Central memory CD4-positive, alpha-beta T cell (primary cell): ENCODE data around the gene ZBTB40.

Experiments
- DNase-seq: peaks from one replicate; pipeline ENCODE4 v3.0.0; 2022

Gene ZBTB40

DNA sequence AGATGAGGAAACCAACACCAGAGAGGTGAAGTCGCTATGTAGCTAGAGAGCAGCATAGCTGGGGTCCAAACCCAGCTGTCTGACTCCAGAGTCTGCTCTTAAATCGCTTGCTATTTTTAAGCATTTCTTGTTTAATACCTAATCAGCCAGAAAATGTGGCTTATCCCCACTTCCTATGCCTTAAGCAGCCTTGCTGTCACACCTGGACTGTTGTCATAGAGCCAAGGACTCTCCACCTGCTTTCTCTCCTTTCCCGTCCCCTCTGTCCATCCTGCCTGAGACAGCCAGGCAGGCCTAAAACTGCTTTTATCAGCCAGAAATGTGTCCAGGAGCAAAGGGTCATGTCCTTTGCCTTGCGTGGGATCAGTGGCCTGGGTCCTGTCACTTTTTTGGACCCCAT is 83.3 kb downstream of the ZBTB40 start:
- no peak for DNase-seq

DNA sequence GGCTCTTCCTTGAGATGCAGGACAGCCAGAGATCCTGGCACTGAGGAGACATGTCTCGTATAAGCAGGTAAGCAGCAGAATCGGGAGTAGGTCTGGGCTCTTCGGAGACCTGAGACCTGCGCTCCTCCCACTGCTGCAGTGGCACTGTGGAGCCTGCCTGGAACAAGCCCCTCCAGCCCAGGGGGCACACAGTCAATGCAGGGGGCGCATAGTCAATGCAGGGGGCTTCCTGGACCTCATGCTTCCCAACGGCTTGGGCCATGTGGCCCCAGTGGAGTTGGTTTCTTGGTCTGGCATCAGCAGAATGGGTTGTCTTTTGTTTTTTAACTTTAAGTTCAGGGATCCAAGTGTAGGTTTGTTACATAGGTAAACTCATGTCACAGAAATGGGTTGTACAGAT is 83.7 kb downstream of the ZBTB40 start:
- no peak for DNase-seq

GRCh38 chr1:22536506-22536905 is 84.9 kb downstream of the ZBTB40 start:
- DNase-seq = no peak

- no peak for DNase-seq
These were observed 85.9 kb downstream of the ZBTB40 start for GRCh38 chr1:22537441-22538139.

DNA sequence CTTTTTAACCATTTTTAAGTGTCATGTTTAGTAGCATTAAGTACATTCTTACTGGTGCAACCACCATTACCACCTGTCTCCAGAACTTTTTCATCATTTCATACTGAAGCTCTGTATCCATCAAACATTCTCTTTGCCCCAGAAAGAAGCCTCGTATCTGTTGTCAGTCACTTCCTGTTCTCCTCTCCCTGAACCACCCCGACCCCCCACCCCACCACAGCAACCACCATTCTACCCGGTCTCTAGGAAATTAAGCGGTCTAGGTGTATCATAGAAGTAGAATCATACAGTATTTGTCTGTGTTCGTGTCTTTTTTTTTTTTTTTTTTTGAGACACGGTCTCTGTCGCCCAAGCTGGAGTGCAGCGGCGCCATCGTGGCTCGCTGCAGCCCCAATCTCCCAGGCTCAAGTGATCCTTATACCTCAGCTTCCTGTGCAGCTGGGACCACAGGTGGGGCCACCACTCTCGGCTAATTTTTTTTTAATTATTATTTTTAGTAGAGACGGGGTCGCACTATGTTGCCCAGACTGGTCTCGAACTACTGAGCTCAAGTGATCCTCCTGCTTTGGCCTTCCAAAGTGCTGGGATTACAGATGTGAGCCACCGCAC is 88.0 kb downstream of the ZBTB40 start:
- DNase-seq = no peak

DNA sequence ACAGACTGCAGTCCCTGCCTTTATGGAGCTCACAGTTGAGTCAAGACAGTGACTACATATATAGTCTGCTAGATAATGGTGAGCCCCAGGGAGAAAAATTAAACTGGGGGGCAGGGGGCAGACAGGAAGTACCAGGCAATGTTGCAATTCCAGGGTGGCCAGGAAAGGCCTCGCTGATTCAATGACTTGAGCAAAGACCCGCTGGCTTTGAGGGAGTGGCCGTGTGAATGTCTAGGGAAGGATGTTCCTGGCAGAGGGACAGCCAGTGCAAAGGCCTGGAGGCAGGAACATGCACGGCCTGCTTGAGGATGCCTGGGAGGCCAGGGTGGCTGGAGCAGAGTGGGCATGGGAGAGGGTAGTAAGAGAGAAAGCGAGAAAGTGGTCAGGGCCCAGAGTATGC is 88.7 kb downstream of the ZBTB40 start:
- no peak for DNase-seq

- no peak for DNase-seq
These were observed 91.2 kb downstream of the ZBTB40 start for GRCh38 chr1:22542886-22543285.

DNA sequence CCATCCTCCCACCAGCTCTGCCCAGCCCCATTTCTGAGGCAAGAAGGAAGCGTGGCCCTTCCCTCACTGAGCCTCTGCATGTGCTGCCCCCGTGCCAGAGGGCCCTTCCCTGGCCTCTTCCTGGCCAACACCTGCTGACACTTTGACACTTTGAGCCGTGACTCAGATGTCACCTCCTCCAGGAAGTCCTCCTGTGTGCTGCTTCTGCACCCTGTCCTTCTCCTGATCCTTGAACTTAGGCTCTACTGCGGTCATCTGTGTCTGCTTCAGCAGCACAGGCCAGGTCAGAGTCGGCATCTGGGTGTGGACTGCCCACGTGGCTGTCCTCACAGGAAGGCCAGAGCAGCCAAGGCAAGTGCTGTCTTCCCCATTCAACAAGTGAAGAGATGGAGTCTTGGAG is 92.0 kb downstream of the ZBTB40 start:
- no peak for DNase-seq

DNA sequence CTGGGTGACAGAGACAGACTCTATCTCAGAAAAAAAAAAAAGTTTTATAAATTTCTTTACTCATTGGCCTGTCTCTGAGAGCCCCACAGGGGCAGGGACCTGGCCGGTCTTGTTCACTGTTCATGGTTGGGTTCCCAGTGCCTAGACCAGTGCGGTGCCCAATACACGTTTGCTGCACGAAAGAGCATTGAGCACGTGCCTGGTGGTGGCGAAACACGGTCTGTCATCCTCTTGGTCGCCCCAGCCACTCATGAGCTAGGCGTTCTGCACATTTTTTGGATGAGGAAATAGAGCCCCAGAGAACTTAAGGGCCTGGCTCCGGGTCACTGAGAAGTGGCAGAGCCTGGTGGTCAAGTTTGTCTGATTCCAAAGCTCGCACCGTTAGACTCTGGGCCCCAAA is 93.0 kb downstream of the ZBTB40 start:
- no peak for DNase-seq

GRCh38 chr1:22545141-22545540 is 93.5 kb downstream of the ZBTB40 start:
- no peak for DNase-seq

GRCh38 chr1:22547186-22547817 is 95.7 kb downstream of the ZBTB40 start:
- DNase-seq = no peak

DNA sequence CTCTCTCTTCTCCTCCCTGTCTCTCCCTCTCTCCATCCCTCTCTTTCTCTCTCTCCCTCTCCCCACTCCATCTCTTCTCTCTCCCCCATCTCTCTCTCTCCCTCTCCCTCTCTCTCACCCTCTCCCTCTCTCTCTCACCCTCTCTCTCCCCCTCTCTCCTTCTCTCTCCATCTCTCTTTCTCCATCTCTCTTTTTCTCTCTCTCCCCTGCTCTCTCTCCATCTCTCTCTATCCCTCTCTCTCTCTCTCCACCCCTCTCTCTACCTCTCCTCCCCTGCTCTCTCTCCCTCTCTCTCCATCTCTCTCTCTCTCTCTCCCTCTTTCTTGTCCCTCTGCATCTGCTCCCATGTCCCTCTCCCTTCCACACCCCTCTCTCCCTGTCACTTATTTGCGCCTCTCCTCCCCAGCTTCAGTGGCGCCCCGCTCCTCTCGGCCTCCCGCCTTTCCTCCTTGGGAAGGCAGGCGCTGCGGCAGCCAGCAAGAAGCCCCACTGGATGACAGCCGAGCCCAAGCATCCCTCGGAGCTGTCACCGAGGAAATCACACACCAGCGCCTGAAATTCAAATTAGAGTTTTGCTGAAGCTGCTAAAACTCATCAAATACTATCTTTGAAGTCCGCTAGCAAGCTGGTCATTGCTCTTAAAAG is 96.3 kb downstream of the ZBTB40 start:
- no peak for DNase-seq

DNA sequence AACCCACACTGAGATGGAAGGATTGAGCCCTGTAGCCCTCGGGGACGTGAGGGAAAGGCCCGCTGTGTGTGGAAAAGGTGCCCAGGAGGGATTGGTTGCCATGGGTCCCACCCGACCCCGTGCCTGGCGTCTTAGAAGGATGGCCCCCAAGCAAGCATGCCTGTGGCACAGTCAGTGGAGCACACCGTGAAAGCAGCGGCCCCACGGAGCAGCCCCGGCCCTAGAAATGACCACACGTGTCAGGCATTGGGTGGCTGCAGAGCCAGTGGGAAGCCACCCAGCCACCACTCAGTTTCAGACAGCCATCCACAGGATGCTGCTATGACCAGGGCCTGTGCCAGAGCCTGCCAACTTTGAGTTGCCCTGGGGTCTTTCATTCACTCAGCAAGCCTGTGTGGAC is 98.4 kb downstream of the ZBTB40 start:
- DNase-seq = no peak

- DNase-seq = no peak
These were observed 99.9 kb downstream of the ZBTB40 start for GRCh38 chr1:22551591-22551990.

DNA sequence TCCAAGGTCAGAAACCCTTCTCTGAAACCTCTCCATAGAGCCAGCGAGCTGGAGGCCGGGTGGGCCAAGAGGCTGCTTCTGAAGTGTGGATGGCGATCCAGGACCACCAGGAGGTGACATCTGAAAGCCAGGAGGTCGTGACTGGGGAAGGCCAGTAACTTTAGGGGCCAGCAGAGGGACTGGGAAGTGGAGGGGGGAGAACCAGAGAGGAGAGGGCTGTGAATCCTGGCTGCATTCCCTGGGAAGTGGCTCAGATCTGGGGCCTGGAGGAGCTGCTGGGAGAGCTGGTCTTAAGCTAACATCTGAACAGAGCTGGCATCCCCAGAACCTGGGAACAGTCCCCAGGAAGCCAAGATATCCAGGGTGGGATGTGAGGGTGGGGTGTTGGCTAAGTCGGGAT is 100.4 kb downstream of the ZBTB40 start:
- DNase-seq = no peak

DNA sequence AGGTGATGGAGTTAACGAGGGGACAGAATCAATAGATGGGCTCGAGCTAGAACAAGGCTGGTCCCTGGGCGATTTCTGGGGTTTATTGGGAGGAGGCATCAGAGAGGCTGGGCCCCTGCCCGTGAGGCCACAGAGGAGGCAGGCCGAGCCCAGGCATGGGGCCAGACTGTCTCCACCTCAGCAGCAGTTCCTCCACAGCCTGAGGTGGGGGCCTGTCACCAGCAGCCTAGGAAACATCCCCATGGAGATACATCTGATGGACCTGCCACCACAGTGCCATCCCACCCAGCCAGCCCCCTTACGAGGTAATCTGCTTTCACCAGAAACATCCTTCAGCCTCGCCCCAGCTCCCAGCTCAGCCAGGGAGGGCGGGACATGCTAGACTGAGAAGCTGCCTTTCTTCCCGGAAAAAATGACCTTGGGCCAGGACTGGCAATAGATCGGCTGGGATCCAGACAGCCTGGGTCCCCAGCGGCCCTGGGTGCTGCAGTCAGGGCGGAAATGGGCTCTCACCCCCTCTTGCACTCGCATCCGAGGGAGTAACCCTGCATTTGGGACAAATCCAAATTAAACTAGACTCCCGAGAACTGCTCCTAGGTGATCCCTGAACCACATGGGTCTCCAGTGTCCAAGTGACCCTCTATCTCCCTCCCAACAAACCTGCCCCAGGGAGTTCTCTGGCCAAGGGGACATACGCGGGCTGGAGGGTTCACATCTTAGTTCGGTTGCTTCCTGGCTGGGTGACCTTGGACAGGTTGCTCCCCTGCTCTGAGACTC is 101.6 kb downstream of the ZBTB40 start:
- DNase-seq = no peak

- DNase-seq = no peak
These were observed 102.4 kb downstream of the ZBTB40 start for GRCh38 chr1:22553991-22554522.

GRCh38 chr1:22555371-22555656 is 103.7 kb downstream of the ZBTB40 start:
- DNase-seq = no peak

GRCh38 chr1:22556391-22557104 is 104.9 kb downstream of the ZBTB40 start:
- no peak for DNase-seq

- no peak for DNase-seq
These were observed 105.8 kb downstream of the ZBTB40 start for GRCh38 chr1:22557341-22557950.

DNA sequence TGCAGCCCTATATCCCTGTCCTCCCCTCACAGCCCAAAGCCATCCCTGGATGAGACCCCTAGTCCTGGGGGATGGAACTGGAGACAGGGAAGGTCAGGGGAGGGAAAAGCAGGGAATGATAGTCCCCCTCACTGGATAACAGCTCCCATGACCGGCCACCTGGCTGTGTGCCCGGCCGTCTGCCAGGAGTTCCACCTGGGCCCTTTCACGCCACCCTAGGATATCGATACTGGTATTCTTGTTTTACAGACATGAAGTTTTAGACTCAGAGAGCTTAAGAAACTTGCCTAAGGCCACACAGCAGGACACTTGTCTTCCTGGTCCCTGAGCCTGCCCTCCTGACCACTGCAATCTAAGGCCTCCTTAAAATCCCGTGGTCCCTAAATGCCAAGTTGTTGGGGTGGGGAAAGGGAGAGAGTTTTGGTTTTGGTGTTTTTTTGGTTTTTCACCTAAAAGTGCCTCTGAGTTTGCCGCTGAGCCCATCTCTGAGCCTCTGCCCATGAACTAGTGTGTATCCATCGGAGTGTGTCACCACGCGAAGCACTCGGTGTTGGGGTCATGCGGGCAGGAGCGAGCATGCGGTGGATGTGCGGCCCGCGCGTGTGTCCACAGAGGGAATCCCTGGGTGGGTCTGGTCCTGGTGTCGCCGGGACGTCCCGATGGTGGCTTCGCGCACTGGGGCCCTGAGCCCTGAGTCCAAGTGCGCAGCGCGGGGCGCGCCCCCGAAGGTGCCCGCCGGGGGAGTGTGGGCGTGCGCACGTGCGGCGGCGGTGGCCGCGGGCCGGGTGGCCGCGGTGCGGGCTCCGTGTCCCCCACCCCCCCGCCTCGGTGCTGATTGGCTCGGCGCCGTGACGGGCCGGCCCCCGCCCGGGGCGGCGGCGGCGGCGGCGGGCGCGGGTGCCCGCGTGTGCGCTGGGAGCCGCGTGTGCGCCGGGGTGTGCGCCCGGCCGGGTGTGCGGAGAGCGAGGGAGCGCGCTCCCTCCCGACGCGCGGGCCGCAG is 111.2 kb downstream of the ZBTB40 start, which contains the start of gene EPHA8:
Gene EPHA8 (plus strand): TSS at position 906 of the 1,000 bp plus-strand sequence. CDS start 147 bp downstream, outside the sequence.
- DNase-seq = no peak
